Measurements from ENCODE around the gene LRFN4. TPM values are rescaled to one million over a fixed set of nuclear protein-coding genes. Genes with fewer than 3 reads are reported as not detected.

Gene LRFN4
- total RNA-seq, 3 donors from 2014 or later, result 26.7 to 39.9 (median 28.8) TPM

GRCh38 chr11:66901964-66902390, 45.1 kb downstream of the LRFN4 start:
- Mint-ChIP-seq H3K27me3 (ENCODE audit: low read depth) (no peaks in the 10 kb centered on the region), H3K36me3 (ENCODE audit: insufficient read depth) (no peaks in the 10 kb centered on the region), H3K4me3 (no peak overlapping the region), H3K4me1 (ENCODE audit: low read depth) (no peaks in the 10 kb centered on the region), H3K9me3 (no peaks in the 10 kb centered on the region)
- no peak for ATAC-seq
- no peak for DNase-seq

DNA sequence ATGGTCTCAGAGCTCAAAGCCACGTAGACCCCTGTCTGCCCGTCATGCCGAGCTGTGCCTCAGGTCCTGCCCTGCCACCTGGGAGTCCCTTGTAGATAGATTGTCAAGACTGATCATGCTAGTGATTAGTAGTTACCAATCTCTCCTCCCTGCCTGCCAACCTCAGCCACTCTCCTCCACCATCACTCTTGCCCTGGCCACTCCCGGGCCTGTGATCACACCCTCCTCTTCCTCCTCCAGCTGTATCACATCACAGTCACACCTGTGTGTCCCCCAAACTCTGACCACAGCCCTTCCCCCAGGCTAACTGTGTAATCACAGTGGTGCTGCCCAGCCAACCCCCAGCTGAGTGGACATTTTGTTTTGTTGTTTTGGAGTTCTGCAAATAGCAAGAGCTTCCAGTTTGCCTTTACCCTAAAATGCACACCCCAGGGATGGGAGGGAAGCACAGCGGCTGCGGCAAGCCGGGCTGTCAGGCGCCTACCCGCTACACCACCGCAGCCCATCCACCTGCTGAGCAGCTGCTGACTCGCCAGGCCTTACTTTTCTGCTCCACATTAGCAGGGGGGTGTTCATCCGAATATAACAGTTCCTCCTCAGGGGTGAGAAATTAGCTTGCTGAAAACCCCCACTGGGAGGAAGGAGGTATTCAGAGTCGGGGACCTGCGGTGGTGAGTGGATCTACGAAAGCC, 45.8 kb downstream of the LRFN4 start:
- Mint-ChIP-seq H3K9me3 (no peaks in the 10 kb centered on the region), H3K4me3 (no peak overlapping the region), H3K27me3 (ENCODE audit: low read depth) (no peaks in the 10 kb centered on the region), H3K36me3 (ENCODE audit: insufficient read depth) (no peaks in the 10 kb centered on the region), H3K4me1 (ENCODE audit: low read depth) (no peaks in the 10 kb centered on the region)
- DNase-seq (no peak), ATAC-seq (no peak)

DNA sequence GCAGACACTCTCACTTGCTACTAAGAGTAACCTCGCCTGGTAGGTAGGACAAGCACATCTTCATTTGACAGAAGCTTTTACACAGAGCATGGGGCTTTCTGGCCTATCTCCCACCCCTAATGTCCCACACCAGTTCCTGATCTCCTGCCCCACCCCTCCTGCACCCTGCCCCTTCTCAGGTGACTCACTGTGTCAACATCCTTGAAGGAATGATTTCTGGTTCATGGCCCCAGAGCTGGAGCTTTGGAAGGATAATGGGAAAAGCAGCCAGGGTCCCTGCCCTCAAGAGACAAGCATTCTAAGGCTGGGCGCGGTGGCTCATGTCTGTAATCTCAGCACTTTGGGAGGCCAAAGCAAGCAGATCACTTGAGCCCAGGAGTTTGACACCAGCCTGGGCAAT, 47.2 kb downstream of the LRFN4 start:
- no peaks in the 10 kb centered on the region for H3K27me3 Mint-ChIP-seq (ENCODE audit: low read depth)
- no peaks in the 10 kb centered on the region for H3K4me1 Mint-ChIP-seq (ENCODE audit: low read depth)
- DNase-seq (no peak), ATAC-seq (no peak)
- no peaks in the 10 kb centered on the region for H3K36me3 Mint-ChIP-seq (ENCODE audit: insufficient read depth)
- no peak overlapping the region for H3K4me3 Mint-ChIP-seq
- no peaks in the 10 kb centered on the region for H3K9me3 Mint-ChIP-seq

GRCh38 chr11:66904561-66904960, 47.7 kb downstream of the LRFN4 start:
- Mint-ChIP-seq H3K4me3 (no peak overlapping the region), H3K4me1 (ENCODE audit: low read depth) (no peaks in the 10 kb centered on the region), H3K27me3 (ENCODE audit: low read depth) (no peaks in the 10 kb centered on the region)

GRCh38 chr11:66904981-66905521, 48.2 kb downstream of the LRFN4 start:
- no peaks in the 10 kb centered on the region for H3K27me3 Mint-ChIP-seq (ENCODE audit: low read depth)
- DNase-seq, result no peak

More at GRCh38 chr11:66904561-66904960, 47.7 kb downstream of the LRFN4 start:
- H3K36me3 Mint-ChIP-seq (ENCODE audit: insufficient read depth), result no peaks in the 10 kb centered on the region
- ATAC-seq (no peak), DNase-seq (no peak)
- H3K9me3 Mint-ChIP-seq, result no peaks in the 10 kb centered on the region

GRCh38 chr11:66905631-66906030, 48.8 kb downstream of the LRFN4 start:
- no peaks in the 10 kb centered on the region for H3K27me3 Mint-ChIP-seq (ENCODE audit: low read depth)
- no peaks in the 10 kb centered on the region for H3K36me3 Mint-ChIP-seq (ENCODE audit: insufficient read depth)
- no peaks in the 10 kb centered on the region for H3K9me3 Mint-ChIP-seq
- no peaks in the 10 kb centered on the region for H3K4me1 Mint-ChIP-seq (ENCODE audit: low read depth)
- DNase-seq, result no peak
- H3K4me3 Mint-ChIP-seq, result no peak overlapping the region
- no peak for ATAC-seq

More at GRCh38 chr11:66904981-66905521, 48.2 kb downstream of the LRFN4 start:
- H3K4me1 Mint-ChIP-seq (ENCODE audit: low read depth), result no peaks in the 10 kb centered on the region
- ATAC-seq, result no peak
- H3K9me3 Mint-ChIP-seq, result no peaks in the 10 kb centered on the region
- H3K4me3 Mint-ChIP-seq, result no peak overlapping the region
- no peaks in the 10 kb centered on the region for H3K36me3 Mint-ChIP-seq (ENCODE audit: insufficient read depth)

GRCh38 chr11:66906061-66906733, 49.3 kb downstream of the LRFN4 start:
- Mint-ChIP-seq H3K9me3 (no peaks in the 10 kb centered on the region), H3K36me3 (ENCODE audit: insufficient read depth) (no peaks in the 10 kb centered on the region), H3K4me1 (ENCODE audit: low read depth) (no peaks in the 10 kb centered on the region), H3K4me3 (no peak overlapping the region), H3K27me3 (ENCODE audit: low read depth) (no peaks in the 10 kb centered on the region)
- no peak for DNase-seq
- ATAC-seq, result no peak

DNA sequence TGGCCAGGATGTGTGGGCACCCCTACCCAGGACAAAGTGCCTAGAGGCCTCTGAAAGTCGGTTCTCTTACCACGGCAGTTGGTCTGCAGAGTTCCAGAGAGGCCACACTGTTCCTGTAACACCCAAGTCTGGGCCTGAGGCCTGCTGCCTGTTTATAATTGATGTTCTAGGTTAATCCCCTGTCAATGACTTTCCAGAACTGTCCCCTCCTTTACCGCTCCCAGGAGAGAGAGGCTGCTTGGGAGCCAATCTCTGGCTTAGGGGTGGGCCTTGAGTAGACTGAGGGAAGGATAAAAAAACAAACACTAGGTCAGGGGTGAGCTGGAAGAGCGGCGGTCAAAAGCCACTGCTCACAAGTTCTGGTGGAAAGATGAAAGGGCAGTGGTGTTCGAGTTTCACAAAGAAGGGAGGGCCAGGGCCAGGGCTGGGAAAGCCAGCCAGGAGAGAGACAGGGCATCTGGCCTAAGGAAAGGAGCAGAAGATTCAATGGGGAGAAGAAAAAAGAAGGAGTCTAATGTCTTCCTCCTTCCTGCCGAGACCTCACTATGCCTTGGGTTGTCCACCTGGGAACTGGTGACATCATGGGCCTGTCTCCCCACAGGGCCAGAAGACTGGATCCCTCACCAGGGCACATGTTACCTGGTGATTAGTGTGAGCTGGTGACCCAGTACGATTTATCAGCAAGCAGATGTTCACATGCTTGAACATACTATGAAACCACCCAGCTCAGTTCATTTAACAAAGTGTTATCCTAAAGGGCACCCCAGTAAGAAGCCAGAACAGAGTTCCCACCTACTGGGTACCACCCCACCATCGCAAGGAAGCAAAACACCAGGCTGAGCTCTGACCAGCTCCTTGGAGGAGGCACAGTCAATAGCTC, 51.1 kb downstream of the LRFN4 start:
- no peak for ATAC-seq
- no peaks in the 10 kb centered on the region for H3K27me3 Mint-ChIP-seq (ENCODE audit: low read depth)
- no peaks in the 10 kb centered on the region for H3K4me1 Mint-ChIP-seq (ENCODE audit: low read depth)
- no peaks in the 10 kb centered on the region for H3K9me3 Mint-ChIP-seq
- H3K4me3 Mint-ChIP-seq, result no peak overlapping the region
- DNase-seq, result no peak
- H3K36me3 Mint-ChIP-seq (ENCODE audit: insufficient read depth), result no peaks in the 10 kb centered on the region

GRCh38 chr11:66909181-66909580, 52.3 kb downstream of the LRFN4 start:
- ATAC-seq, result no peak
- no peak for DNase-seq
- Mint-ChIP-seq H3K36me3 (ENCODE audit: insufficient read depth) (no peaks in the 10 kb centered on the region), H3K4me1 (ENCODE audit: low read depth) (no peaks in the 10 kb centered on the region), H3K4me3 (no peak overlapping the region), H3K9me3 (no peaks in the 10 kb centered on the region), H3K27me3 (ENCODE audit: low read depth) (no peaks in the 10 kb centered on the region)

GRCh38 chr11:66910016-66910415, 53.2 kb downstream of the LRFN4 start:
- H3K36me3 Mint-ChIP-seq (ENCODE audit: insufficient read depth), result no peaks in the 10 kb centered on the region
- no peaks in the 10 kb centered on the region for H3K27me3 Mint-ChIP-seq (ENCODE audit: low read depth)
- no peaks in the 10 kb centered on the region for H3K4me1 Mint-ChIP-seq (ENCODE audit: low read depth)
- DNase-seq, result no peak
- no peak overlapping the region for H3K4me3 Mint-ChIP-seq
- ATAC-seq, result no peak
- no peaks in the 10 kb centered on the region for H3K9me3 Mint-ChIP-seq

Other genes with a start within 250 kb of the LRFN4 start
- gene RBM14, start 240.4 kb upstream of the LRFN4 start, total RNA-seq, result 100 to 1,000 TPM; 201 to 223 (median 206) TPM
- 100 to 1,000 TPM; 135 to 150 (median 138) TPM for gene RBM4, start 218.4 kb upstream of the LRFN4 start, total RNA-seq
- 10 to 100 TPM in 2 of 3 donors, 1 to 10 TPM in 1; 9.0 to 14.9 (median 12.5) TPM for gene RBM4B, start 179.2 kb upstream of the LRFN4 start, total RNA-seq
- gene SPTBN2, start 127.8 kb upstream of the LRFN4 start, total RNA-seq, result under 1 TPM; 0.81 to 0.92 (median 0.82) TPM
- 10 to 100 TPM; 42.7 to 45.0 (median 43.5) TPM for gene RCE1, start 13.6 kb upstream of the LRFN4 start, total RNA-seq
- gene PC, start 101.3 kb downstream of the LRFN4 start, total RNA-seq, result 10 to 100 TPM; 17.5 to 20.0 (median 18.4) TPM
- not detected for gene C11orf86, start 118.2 kb downstream of the LRFN4 start, total RNA-seq
- under 1 TPM in 2 of 3 donors, not detected in 1; 0.08 to 0.16 TPM for gene SYT12, start 166.1 kb downstream of the LRFN4 start, total RNA-seq
- gene RHOD, start 199.8 kb downstream of the LRFN4 start, total RNA-seq, result 1 to 10 TPM in 1 of 3 donors, under 1 TPM in 2; 0.35 to 1.1 (median 0.69) TPM